Activated naive CD4-positive, alpha-beta T cell treated with anti-CD3 and anti-CD28 coated beads, Interleukin-2, amount 50 U/mL, for 24 hours (primary cell): ENCODE data around the gene AFF1.
A peak's percentile ranks its signal among the peaks of the same experiment; 100 is the strongest.

ENCODE experiments used
- H3K27ac Mint-ChIP-seq: one replicate; pipeline ENCODE4 v1.8.0; 2021; ENCODE audit warnings: mild to moderate bottlenecking, mixed read lengths
- H3K27me3 Mint-ChIP-seq: one replicate; pipeline ENCODE4 v1.8.0; 2021; ENCODE audit warnings: mixed read lengths
- H3K36me3 Mint-ChIP-seq: one replicate; pipeline ENCODE4 v1.8.0; 2021; ENCODE audit warnings: mixed read lengths
- H3K4me1 Mint-ChIP-seq: one replicate; pipeline ENCODE4 v1.8.0; 2021; ENCODE audit warnings: mixed read lengths
- H3K4me3 Mint-ChIP-seq: one replicate; pipeline ENCODE4 v1.8.0; 2021; ENCODE audit warnings: mild to moderate bottlenecking, mixed read lengths
- H3K9me3 Mint-ChIP-seq: one replicate; pipeline ENCODE4 v1.8.0; 2021; ENCODE audit warnings: mixed read lengths

AFF1 gene, protein sequence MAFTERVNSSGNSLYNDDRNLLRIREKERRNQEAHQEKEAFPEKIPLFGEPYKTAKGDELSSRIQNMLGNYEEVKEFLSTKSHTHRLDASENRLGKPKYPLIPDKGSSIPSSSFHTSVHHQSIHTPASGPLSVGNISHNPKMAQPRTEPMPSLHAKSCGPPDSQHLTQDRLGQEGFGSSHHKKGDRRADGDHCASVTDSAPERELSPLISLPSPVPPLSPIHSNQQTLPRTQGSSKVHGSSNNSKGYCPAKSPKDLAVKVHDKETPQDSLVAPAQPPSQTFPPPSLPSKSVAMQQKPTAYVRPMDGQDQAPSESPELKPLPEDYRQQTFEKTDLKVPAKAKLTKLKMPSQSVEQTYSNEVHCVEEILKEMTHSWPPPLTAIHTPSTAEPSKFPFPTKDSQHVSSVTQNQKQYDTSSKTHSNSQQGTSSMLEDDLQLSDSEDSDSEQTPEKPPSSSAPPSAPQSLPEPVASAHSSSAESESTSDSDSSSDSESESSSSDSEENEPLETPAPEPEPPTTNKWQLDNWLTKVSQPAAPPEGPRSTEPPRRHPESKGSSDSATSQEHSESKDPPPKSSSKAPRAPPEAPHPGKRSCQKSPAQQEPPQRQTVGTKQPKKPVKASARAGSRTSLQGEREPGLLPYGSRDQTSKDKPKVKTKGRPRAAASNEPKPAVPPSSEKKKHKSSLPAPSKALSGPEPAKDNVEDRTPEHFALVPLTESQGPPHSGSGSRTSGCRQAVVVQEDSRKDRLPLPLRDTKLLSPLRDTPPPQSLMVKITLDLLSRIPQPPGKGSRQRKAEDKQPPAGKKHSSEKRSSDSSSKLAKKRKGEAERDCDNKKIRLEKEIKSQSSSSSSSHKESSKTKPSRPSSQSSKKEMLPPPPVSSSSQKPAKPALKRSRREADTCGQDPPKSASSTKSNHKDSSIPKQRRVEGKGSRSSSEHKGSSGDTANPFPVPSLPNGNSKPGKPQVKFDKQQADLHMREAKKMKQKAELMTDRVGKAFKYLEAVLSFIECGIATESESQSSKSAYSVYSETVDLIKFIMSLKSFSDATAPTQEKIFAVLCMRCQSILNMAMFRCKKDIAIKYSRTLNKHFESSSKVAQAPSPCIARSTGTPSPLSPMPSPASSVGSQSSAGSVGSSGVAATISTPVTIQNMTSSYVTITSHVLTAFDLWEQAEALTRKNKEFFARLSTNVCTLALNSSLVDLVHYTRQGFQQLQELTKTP

DNA sequence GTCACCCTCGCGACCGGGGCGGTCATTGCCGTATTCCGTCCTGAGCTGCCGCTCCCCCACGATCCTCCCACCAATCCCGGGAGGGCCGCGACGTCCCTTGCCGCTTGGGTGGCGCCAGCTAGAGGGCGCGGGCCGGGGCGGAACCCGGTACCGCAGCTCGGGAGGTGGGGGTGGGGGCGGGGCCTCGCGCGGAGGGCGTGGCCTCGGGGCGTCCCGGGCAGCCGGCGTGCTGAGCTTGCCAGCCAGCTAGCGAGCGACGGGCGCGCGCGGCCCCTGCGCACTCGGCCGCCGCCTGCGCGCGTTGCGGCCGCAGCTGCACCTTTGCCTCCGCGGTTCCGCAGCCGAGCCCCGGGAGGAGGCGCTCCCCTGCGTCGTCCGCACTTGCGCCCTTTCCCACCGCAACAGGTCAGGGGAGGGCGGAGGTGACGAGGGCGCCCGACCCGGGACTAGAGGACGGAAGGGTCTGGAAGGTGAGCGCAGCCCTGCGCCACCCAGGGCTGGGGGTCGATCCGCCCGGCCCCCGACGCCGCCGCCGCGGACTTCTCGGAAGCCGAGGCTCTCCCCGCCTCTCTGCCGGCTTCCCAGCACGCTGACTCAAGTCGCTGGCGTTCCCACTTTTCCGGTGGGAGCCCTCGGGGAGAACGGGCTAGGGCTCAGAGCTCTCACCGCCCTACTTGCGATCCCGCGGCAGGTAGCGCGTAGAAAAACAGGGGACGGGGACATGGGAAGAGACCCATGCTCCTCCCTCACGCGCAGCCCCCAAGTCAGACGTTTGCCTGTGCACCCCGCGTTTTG lies at the start of gene AFF1:
Gene AFF1, plus strand, starts transcription at position 241 of the 795 bp plus-strand sequence. CDS start 13,523 bp downstream, outside the sequence.
- Mint-ChIP-seq H3K36me3 (peaks cover 1% of the 10 kb centered on the region), H3K9me3 (no peaks in the 10 kb centered on the region), H3K4me3 (peak within 1 kb of the TSS; percentile 91), H3K27me3 (no peaks in the 10 kb centered on the region), H3K27ac (peak within 1 kb of the TSS; percentile 94), H3K4me1 (peaks cover 53% of the 10 kb centered on the region)

DNA sequence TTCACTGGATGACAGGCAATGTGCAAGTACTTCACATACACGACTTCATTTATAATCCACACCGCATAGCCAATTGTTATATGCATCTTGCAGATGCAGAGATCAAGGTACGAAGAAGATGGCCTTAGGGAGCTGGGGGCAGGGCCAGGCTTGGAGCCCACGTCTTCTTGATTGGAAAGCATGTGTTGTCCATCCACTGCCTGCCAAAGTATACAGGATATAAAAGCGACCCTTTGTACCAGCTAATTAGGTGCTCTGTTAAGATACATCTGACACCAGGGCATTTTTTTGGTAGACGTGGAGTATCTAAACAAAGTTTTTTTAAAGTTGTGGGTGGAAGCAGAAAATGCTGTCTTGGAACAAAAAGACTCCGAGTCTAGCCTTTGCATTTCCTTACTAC lies 44.0 kb upstream of the AFF1 start:
- Mint-ChIP-seq H3K4me3 (peak overlapping the region; percentile 83), H3K36me3 (peaks cover 5% of the 10 kb centered on the region), H3K4me1 (peaks cover 5% of the 10 kb centered on the region), H3K9me3 (no peaks in the 10 kb centered on the region), H3K27ac (no peak overlapping the region), H3K27me3 (peaks cover 24% of the 10 kb centered on the region)

DNA sequence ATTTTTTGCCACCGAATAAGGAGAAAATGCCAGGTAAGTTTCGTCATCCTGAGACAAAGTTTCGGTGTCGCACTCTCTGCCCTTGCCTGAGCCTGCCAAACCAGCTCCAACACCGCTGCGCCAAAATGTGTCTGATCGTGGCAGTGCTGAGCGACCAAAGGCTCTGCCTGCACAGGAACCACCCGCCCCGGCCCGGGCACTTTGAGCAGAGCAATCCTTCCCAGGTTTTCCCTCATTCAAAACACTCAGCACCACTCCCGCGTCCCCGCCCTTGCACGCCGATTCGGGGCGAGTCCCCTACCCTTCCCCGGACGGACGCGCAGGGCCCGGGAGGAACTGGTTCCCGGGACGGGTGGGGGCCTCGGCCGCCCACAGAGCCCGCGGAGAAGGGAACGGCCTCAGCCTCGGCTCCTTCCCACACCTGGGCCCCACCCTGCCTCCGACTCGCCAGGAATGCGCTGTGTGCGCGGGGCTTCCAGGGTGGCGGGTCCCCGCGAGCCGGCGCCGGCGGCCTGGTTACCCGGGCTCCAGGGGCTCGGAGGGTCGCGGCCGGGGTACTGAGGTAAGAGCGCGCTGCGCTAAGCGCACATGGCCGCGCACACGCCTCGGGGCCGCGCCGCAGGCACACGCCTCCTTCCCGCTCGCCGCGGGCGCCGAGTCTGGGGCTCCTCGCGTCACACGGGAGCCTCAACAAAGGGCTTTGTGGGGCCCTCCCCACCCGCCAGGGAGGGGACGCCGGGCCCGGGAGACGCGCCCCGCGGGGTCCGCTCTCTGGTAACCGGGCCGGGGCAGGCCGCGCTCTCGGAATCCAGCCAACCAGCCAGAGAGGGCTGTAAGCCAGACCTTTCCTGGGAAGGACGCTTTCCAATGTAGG lies 42.8 kb upstream of the AFF1 start, which contains the start of gene C4orf36:
Gene C4orf36, minus strand, starts transcription at position 661 of the 874 bp plus-strand sequence. CDS start 902 bp downstream, outside the sequence.
- no peak within 1 kb of the TSS for H3K27ac Mint-ChIP-seq

DNA sequence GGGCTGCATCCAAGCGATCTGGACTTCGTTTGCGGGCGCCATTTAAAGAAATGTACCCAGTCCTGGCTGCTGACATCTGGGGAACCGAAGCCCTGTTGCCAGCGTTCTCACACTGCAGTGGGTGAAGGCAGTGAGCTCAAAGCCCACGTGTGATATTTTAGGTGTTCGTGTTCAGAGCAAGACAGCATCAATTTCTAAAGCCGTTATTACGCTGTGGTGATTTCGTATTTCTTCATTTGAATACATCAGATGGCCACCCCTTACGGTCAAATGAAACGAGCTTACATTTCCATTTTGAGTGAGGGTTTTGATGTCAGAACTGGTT lies 42.2 kb upstream of the AFF1 start:
- Mint-ChIP-seq H3K4me1 (peaks cover 5% of the 10 kb centered on the region), H3K9me3 (no peaks in the 10 kb centered on the region), H3K4me3 (peak overlapping the region; percentile 78), H3K36me3 (peaks cover 5% of the 10 kb centered on the region), H3K27me3 (peaks cover 24% of the 10 kb centered on the region), H3K27ac (no peak overlapping the region)

More for the DNA sequence above, 42.8 kb upstream of the AFF1 start, which contains the start of gene C4orf36:
- H3K4me3 Mint-ChIP-seq: peak within 1 kb of the TSS; percentile 83
- H3K4me1 Mint-ChIP-seq: peaks cover 5% of the 10 kb centered on the region
- peaks cover 5% of the 10 kb centered on the region for H3K36me3 Mint-ChIP-seq
- H3K9me3 Mint-ChIP-seq: no peaks in the 10 kb centered on the region
- H3K27me3 Mint-ChIP-seq: peaks cover 24% of the 10 kb centered on the region

DNA sequence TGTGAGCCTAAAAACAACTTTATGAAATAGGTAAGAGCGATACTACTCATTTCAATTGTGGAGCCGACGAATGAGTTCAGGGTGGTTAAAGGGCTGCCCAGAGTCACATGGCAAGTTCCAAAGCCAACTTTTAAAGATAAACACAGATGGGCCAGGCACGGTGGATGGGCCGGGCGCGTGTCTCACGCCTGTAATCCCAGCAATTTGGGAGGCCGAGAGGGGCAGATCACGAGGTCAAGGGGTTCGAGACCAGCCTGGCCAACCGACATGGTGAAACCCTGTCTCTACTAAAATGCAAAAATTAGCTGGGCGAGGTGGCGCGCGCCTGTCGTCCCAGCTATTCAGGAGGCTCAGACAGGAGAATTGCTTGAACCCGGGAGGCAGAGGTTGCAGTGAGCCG lies 41.7 kb upstream of the AFF1 start:
- H3K36me3 Mint-ChIP-seq: peaks cover 3% of the 10 kb centered on the region
- peaks cover 5% of the 10 kb centered on the region for H3K4me1 Mint-ChIP-seq
- no peaks in the 10 kb centered on the region for H3K9me3 Mint-ChIP-seq
- no peak overlapping the region for H3K27ac Mint-ChIP-seq
- H3K4me3 Mint-ChIP-seq: peak overlapping the region; percentile 78
- peaks cover 23% of the 10 kb centered on the region for H3K27me3 Mint-ChIP-seq

DNA sequence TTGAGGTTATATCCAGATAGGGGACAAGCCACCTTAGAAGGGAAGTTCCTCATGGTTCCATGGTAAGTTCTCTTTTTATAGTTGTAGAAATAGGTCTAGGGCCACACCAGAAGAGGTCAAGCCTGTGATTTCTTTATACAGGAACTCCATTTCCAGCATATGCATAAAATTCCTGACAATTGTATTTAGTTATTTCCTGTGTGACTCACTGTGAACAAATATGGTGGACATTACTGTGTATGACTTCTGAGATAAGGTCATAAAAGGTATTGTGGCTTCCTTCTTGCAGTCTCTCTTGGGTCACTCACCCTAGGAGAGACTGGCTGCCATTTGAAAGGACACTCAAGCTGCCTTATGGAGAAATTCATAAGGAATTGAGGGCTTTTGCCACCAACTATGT lies 40.4 kb upstream of the AFF1 start:
- Mint-ChIP-seq H3K4me3 (no peak overlapping the region), H3K36me3 (peaks cover under 1% of the 10 kb centered on the region), H3K4me1 (peaks cover 5% of the 10 kb centered on the region), H3K9me3 (no peaks in the 10 kb centered on the region), H3K27ac (no peak overlapping the region), H3K27me3 (peaks cover 21% of the 10 kb centered on the region)

DNA sequence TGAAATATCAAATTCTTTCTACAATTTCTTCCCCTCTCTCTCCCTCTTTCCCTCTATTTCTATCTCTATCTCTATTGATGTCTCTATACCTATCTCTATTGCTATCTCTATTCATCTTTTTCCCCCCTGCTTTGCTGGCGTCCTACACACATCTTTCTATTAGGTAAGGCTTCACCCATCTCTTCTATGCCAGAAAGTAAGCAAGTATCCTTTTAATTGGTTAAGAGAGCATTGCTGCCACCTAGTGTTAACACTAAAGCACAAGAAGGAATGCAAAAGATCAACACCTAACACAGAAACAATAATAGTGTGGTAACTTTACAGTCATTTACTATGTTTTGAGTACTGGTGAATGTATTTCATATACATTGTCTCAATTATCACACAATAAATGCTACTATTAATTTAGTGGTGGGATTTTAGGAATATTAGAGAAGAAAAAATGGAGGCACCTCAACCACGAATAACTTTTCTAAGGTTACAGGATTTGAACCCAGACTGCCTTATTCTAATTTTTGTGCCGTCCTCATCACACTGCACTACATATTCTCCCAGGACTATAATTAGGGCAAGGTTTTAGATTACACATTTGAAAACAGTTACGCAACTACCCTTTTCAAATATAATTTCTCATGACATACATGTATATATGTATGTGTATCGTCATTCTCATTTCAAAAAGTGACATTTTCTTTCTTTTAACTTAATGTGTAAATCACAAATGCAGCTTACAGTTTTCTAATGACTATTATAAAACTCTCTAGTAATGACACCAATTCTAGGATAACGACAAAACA lies 38.9 kb upstream of the AFF1 start:
- no peak overlapping the region for H3K4me3 Mint-ChIP-seq
- H3K36me3 Mint-ChIP-seq: no peaks in the 10 kb centered on the region
- H3K27ac Mint-ChIP-seq: no peak overlapping the region
- H3K9me3 Mint-ChIP-seq: no peaks in the 10 kb centered on the region
- peaks cover 5% of the 10 kb centered on the region for H3K4me1 Mint-ChIP-seq
- peaks cover 12% of the 10 kb centered on the region for H3K27me3 Mint-ChIP-seq

DNA sequence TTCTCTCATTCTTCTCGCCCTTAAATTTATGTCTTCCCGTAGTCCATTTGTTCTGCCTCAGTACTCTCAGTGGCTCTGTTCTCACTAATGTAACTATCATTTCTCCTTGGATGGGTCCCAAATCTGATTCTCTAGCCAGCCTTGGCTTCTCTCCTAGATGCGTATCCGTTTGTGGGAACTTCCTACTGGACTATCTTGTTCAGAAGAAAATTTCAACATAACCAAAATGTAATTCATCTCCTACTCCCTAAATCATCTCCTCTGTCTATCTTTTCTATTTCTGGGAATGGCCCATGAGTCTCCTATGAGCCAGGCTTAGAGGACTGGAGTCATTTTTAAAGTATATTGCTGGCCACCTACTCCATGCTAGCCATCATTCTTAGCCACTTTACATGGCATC lies 38.2 kb upstream of the AFF1 start:
- Mint-ChIP-seq H3K27me3 (peaks cover 6% of the 10 kb centered on the region), H3K27ac (no peak overlapping the region), H3K9me3 (no peaks in the 10 kb centered on the region), H3K4me3 (no peak overlapping the region), H3K36me3 (no peaks in the 10 kb centered on the region), H3K4me1 (peaks cover 5% of the 10 kb centered on the region)

DNA sequence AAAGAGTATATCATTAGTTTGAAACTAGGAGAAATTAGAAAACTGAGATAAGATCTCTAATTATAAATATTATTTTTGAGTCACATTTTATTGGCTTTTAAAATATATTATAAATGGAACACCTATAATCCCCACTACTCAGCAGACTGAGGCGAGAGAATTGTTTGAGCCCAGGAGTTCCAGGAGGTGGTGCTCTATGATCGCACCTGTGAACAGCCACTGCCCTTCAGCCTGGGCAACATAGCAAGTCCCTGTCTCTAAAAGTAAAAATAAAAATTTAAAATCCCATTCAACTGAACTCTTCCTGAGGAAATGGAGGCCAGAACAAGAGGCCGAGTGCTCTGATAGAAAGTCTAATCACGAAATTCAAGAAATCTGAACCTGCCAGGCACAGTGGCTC lies 36.2 kb upstream of the AFF1 start:
- H3K9me3 Mint-ChIP-seq: no peaks in the 10 kb centered on the region
- peaks cover 7% of the 10 kb centered on the region for H3K27me3 Mint-ChIP-seq
- H3K27ac Mint-ChIP-seq: no peak overlapping the region
- H3K4me3 Mint-ChIP-seq: no peak overlapping the region
- no peaks in the 10 kb centered on the region for H3K4me1 Mint-ChIP-seq
- H3K36me3 Mint-ChIP-seq: no peaks in the 10 kb centered on the region

DNA sequence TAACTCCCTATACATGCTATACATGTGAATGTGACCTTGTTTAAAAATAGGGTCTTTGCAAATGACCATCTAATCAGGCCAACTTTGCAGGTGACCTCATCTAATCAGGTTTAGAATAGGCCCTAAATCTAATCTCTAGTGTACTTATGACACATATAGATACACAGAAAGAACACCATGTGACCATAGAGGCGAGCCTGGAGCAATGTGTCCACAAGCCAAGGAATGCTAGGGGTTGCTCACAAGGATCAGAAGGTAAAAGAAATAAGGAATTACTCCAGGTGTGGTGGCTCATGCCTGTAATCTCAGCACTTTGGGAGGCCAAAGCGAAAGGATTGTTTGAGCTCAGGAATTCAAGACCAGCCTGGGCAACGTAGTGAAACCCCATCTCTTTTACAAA lies 32.9 kb upstream of the AFF1 start:
- no peak overlapping the region for H3K4me3 Mint-ChIP-seq
- peaks cover 3% of the 10 kb centered on the region for H3K4me1 Mint-ChIP-seq

DNA sequence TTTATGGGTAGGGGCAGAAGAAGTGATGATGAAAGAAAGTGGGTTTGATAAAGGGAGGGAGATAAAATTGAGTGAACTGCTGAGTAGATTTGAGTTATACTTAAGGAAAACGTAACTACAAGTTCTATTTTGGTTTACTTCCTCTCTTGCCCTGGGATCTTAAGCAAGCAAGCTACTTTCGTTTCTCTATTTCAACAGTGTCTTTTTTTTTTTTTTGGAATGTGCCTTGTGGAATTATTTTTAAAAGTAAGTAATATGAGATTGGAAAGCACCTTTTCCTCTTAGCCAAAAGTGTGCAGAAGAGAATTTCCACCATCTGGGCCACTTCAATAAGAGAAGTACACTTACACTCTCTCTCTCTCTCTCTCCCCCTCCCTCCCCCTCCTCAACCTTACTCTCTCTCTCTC lies 26.6 kb upstream of the AFF1 start:
- Mint-ChIP-seq H3K27me3 (peaks cover 2% of the 10 kb centered on the region), H3K4me1 (peaks cover 26% of the 10 kb centered on the region), H3K36me3 (no peaks in the 10 kb centered on the region), H3K27ac (no peak overlapping the region), H3K9me3 (no peaks in the 10 kb centered on the region), H3K4me3 (peak overlapping the region; percentile 66)

More for the DNA sequence above, 32.9 kb upstream of the AFF1 start:
- no peaks in the 10 kb centered on the region for H3K36me3 Mint-ChIP-seq
- no peaks in the 10 kb centered on the region for H3K9me3 Mint-ChIP-seq
- peaks cover 7% of the 10 kb centered on the region for H3K27me3 Mint-ChIP-seq
- no peak overlapping the region for H3K27ac Mint-ChIP-seq

DNA sequence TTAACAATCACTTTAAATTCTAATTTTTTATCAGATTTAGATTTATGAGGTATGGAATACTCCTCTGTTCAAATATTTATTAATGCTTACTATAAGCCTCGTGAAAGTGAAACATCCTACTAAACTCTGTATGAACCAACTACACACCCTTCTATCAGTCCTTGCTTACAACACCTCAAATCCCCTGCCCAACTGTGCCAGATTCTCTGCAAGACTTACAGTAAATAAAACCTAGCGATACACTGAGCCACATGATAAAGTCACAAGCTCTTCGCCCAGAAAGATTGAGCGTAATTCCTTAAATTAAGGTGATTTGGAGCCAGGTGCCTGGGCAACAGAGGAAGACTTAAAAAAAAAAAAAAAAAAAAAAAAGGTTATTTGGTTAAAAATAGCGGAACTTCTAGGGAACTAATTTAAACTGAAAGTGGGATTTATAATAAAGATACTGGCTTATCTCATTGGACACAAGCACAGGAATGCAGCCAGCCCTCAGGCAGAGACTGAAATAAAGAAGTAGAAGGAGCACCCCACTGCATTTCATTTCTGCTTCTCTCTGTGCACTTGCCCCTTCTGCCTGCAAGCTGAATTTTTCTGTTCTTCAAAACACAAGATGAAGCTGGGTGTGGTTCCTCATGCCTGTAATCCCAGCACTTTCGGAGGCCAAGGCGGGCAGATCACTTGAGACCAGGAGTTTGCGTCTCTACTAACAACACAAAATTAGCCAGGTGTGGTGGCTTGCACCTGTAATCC lies 25.1 kb upstream of the AFF1 start:
- no peak overlapping the region for H3K27ac Mint-ChIP-seq
- H3K4me3 Mint-ChIP-seq: no peak overlapping the region

DNA sequence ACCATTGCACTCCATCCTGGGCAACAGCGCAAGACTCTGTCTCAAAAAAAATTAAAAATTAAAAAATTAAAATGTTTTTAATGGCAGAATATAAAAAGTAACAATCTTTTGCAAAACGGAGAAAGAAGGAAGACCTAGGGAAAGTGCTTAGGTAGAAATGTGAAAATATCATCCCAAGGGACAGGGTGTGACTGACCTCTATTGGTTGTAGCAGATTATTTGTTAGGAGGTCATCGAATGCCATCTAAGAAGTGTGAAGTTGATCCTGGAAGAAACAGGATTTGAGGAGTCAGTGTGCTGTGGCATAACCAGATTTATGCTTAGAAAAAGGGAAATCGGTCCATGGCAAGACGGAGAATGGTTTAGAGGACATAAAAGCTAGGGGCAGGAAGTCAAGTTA lies 24.4 kb upstream of the AFF1 start:
- Mint-ChIP-seq H3K4me1 (peaks cover 24% of the 10 kb centered on the region), H3K27me3 (no peaks in the 10 kb centered on the region), H3K27ac (no peak overlapping the region), H3K4me3 (no peak overlapping the region), H3K9me3 (no peaks in the 10 kb centered on the region), H3K36me3 (peaks cover 5% of the 10 kb centered on the region)

More for the DNA sequence above, 25.1 kb upstream of the AFF1 start:
- Mint-ChIP-seq H3K4me1 (peaks cover 24% of the 10 kb centered on the region), H3K36me3 (no peaks in the 10 kb centered on the region), H3K9me3 (no peaks in the 10 kb centered on the region), H3K27me3 (no peaks in the 10 kb centered on the region)
